Calu3 (cell line): Measurements from ENCODE around the gene RAD51B. TPM values are rescaled to one million over a fixed set of nuclear protein-coding genes. Genes with fewer than 3 reads are reported as not detected.

Source experiments
- BruUV-seq: library from RNA; stranded (reverse); fragments of 400-500 nt; replicated peaks from 2 replicates; lab custom pipeline; 2021; lab: Mats Ljungman, UMichigan
- CTCF ChIA-PET: fragments of 300-600 bp; sonication (Branson Sonifier 250); formaldehyde crosslinking; loops from one replicate; lab custom pipeline; 2022; ENCODE audit warnings: antibody characterized with exemption; lab: Charles Lee
- DNase-seq: peaks from one replicate; pipeline ENCODE4 v3.0.0; 2022
- H3K27ac Mint-ChIP-seq: one replicate; pipeline ENCODE4 v1.8.0; 2022; ENCODE audit warnings: mixed read lengths; ENCODE audit not compliant: unreplicated experiment
- H3K27me3 Mint-ChIP-seq: one replicate; pipeline ENCODE4 v1.8.0; 2022; ENCODE audit warnings: mixed read lengths; ENCODE audit not compliant: unreplicated experiment
- H3K36me3 Mint-ChIP-seq: one replicate; pipeline ENCODE4 v1.8.0; 2022; ENCODE audit warnings: mild to moderate bottlenecking, moderate library complexity, mixed read lengths; ENCODE audit not compliant: insufficient read depth, unreplicated experiment
- H3K4me1 Mint-ChIP-seq: one replicate; pipeline ENCODE4 v1.8.0; 2022; ENCODE audit warnings: mild to moderate bottlenecking, low read depth, mixed read lengths; ENCODE audit not compliant: unreplicated experiment
- H3K4me3 Mint-ChIP-seq: one replicate; pipeline ENCODE4 v1.8.0; 2022; ENCODE audit warnings: mild to moderate bottlenecking, low read depth, moderate library complexity, mixed read lengths; ENCODE audit not compliant: unreplicated experiment
- H3K9me3 Mint-ChIP-seq: one replicate; pipeline ENCODE4 v1.8.0; 2022; ENCODE audit warnings: low read depth, mixed read lengths; ENCODE audit not compliant: unreplicated experiment
- CTCF ChIP-seq: fragments of 200-600 bp; IDR thresholded peaks from one replicate; pipeline ENCODE4 v1.8.0; 2022; ENCODE audit warnings: antibody characterized with exemption; ENCODE audit not compliant: unreplicated experiment
- intact Hi-C: fragments of 100-400 bp; cut with micrococcal nuclease; formaldehyde crosslinking; loops from one replicate; pipeline ENCODE4 v1.10.0; 2022; ENCODE audit not compliant: unreplicated experiment
- total RNA-seq: library from RNA; stranded (reverse); gene quantifications from 2 replicates; pipeline ENCODE4 v1.2.3, GENCODE V29; 2022

Gene RAD51B
- total RNA-seq, 1 experiment from 2014 or later: 24.7 TPM

GRCh38 chr14:68711561-68712309 is 892.2 kb downstream of the RAD51B start:
- no peak for DNase-seq
- H3K36me3 Mint-ChIP-seq: no peaks in the 10 kb centered on the region
- H3K4me3 Mint-ChIP-seq: no peak overlapping the region
- CTCF ChIA-PET: interaction anchor here (0.6 kb wide), 1 partner anchor 51 kb away, joined by 5 read pairs; no protein-coding TSS in a partner anchor
- H3K27me3 Mint-ChIP-seq: no peaks in the 10 kb centered on the region
- peaks cover 4% of the 10 kb centered on the region for H3K9me3 Mint-ChIP-seq
- peaks cover 6% of the 10 kb centered on the region for H3K4me1 Mint-ChIP-seq
- no peak for TF ChIP-seq CTCF
- no TSS peak for BruUV-seq
- H3K27ac Mint-ChIP-seq: no peak overlapping the region
- intact Hi-C loops: no loop called here

- Mint-ChIP-seq H3K4me1 (no peaks in the 10 kb centered on the region), H3K9me3 (no peaks in the 10 kb centered on the region), H3K27ac (no peak overlapping the region), H3K27me3 (no peaks in the 10 kb centered on the region), H3K36me3 (no peaks in the 10 kb centered on the region), H3K4me3 (no peak overlapping the region)
- BruUV-seq: no TSS peak
- no peak for TF ChIP-seq CTCF
- CTCF ChIA-PET: no interaction called here
- no peak for DNase-seq
- intact Hi-C loops: no loop called here
Measured at GRCh38 chr14:68712703-68713370, 893.3 kb downstream of the RAD51B start.

GRCh38 chr14:68713782-68714181 is 894.2 kb downstream of the RAD51B start:
- no peaks in the 10 kb centered on the region for H3K36me3 Mint-ChIP-seq
- intact Hi-C loops: no loop called here
- BruUV-seq: no TSS peak
- no peak overlapping the region for H3K4me3 Mint-ChIP-seq
- H3K27ac Mint-ChIP-seq: no peak overlapping the region
- H3K9me3 Mint-ChIP-seq: no peaks in the 10 kb centered on the region
- no peaks in the 10 kb centered on the region for H3K4me1 Mint-ChIP-seq
- CTCF ChIA-PET: no interaction called here
- no peak for TF ChIP-seq CTCF
- no peaks in the 10 kb centered on the region for H3K27me3 Mint-ChIP-seq
- no peak for DNase-seq

- no peak overlapping the region for H3K4me3 Mint-ChIP-seq
- TF ChIP-seq CTCF: no peak
- DNase-seq: no peak
- CTCF ChIA-PET: interaction anchor here (1.5 kb wide), 1 partner anchor 12 kb away, joined by 3 read pairs; no protein-coding TSS in a partner anchor
- H3K27ac Mint-ChIP-seq: no peak overlapping the region
- no peaks in the 10 kb centered on the region for H3K4me1 Mint-ChIP-seq
- intact Hi-C loops: no loop called here
- no TSS peak for BruUV-seq
- no peaks in the 10 kb centered on the region for H3K36me3 Mint-ChIP-seq
- no peaks in the 10 kb centered on the region for H3K27me3 Mint-ChIP-seq
- H3K9me3 Mint-ChIP-seq: no peaks in the 10 kb centered on the region
Measured at GRCh38 chr14:68714991-68715924, 895.7 kb downstream of the RAD51B start.
